GM18507 (cell line): ENCODE results near the gene MMADHC.
"Not testable (repeated sequence)": the region's sequence is repeated elsewhere in the genome, so short reads cannot be mapped to it uniquely, and the experiment has no call there.

ENCODE experiments used
- DNase-seq: peaks from one replicate; pipeline ENCODE4 v3.0.0; 2011; ENCODE audit warnings: low read depth; ENCODE audit not compliant: insufficient read length; ENCODE audit errors: extremely low spot score
- FAIRE-seq: peaks from 2 replicates; lab custom pipeline; 2011; peaks lifted over from hg19 to GRCh38; lab: Jason Lieb, UNC

The MMADHC gene

DNA sequence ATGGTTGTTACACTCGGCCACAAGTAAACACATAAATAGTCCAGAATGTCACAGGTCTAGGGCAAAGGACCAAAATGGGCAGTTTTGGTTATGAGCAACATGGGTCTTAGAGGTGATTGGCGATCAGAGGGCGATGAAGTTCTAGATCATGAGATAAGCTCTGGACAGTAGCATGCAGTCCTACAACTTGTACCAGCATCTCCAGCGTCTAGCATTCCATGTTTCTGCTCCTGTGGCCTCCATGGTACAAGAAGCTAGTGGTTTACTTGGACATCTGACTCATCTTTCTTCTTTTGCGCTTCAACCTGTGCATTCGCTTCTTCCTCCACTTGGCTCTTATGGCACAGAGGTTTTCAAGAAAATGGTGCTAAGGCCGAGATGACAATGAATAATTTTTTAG is 8.9 kb upstream of the MMADHC start:
- DNase-seq: no peak
- no peak for FAIRE-seq

DNA sequence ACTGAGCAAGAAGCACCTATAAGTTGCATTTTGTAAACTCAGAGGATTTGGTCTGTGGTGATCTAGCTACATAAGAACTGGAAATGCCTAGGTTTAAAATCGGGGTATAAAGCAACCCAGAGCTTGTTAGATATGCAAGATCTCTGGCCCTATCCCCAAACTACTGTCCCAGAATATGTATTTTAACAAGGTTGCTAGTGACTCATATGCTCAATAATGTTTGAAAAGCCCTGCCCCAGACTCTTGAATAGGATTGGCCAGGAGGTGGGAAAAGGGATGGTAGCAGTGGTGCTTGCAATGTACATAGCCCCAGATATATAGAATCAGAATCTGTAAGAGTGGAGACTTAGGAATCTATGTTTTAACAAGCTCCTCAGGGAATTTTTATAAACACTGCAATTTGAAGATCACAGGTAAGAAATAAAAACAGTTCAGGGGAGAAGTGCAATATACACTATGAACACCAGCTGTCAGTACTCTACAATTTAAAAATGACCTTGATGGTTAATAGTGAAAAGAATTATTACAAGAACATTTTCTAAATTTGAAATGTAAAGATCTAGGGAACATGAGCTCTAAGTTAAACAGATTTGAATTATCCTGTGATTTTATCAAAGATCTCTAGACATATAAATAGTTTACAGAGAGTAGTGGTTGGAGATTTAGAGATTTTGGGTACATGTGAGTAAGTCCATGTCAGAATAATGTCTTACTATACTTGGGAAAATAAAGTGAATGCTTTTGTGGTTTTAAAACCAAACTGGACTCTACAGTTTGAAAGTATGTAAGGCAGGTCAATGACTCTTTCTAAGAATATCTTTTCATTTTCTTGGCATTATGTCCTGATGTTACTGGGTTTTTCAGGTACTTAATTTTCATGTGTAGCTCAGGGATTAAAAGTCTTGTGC is 7.7 kb upstream of the MMADHC start:
- FAIRE-seq (no peak), DNase-seq (no peak)

DNA sequence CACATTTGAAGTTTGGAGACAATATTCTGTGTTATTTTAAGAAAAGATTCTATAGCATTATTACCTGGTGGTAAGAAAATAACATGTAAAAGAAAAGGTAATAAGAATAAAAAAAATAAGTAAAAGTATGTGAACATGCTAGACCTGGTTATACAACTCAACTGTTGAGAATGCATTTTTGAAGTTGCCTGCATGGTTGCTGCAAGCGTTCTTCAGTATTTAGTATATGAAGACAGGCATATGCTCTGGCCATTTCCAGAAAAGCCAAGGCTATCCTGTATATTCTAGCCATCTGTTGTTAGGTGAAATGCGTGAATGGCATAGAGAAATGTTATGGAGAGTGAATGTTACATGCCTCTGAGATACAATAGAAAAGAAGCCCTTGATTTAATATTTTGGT is 6.8 kb upstream of the MMADHC start:
- FAIRE-seq (no peak), DNase-seq (no peak)

DNA sequence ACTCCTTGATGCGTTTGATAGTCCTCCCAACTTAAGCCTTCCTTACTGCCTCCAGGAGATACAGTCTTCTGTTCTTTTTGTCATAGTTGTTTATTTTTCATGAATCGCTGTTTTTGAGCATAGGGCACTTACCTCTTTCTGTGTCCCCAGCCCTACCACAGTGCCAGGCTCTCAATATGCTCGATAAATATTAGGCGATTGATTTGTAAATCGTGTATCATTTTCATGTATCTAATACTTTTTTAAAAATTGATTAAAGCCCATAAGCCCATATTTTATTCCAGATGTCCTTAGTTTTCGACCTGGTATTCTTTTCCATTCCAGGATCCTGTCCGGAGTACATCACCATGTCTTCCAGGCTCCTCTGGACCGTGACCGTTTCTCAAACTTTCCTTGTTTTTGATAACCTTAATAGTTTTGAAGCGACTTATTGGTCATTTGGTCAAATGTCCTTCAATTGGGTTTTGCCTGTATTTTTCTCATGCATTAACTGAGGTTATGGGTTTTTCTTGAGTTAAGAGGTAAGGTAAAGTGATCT is 444 bp upstream of the MMADHC start:
- FAIRE-seq (no peak), DNase-seq (no peak)

DNA sequence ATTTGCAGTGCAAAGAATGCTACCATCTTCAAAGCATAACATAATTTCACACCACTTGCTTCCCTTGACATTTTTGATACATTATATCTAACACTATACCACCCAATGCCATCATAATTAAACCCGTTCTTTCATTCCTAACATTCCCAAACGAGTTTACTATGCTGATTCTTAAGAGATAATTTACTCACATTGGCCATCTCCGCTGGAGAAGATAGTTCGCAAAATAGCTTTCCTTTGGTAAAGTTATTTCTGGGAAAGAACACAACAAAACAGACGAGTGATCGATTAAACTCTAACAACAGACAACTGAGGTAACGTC is 716 bp downstream of the MMADHC start:
- FAIRE-seq (no peak), DNase-seq (no peak)

DNA sequence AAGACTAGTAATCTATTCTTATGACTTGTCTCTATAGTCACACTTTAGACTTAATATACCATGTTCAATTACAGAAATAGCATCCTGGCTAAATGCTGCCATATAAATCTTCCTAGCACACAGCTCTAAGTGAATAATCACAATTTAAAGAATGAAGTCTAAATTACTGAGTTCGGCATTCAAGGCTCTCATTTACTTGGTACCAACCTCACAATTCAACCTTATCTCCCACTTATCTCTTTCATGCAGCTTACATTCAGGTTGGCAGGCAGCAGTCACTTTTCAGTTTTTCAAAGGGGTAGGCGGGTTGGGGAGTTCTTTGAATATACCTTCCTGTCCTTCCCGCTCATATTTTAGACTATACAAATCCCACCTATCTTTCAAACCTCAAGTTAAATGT is 1.5 kb downstream of the MMADHC start:
- no peak for DNase-seq
- FAIRE-seq: no peak

DNA sequence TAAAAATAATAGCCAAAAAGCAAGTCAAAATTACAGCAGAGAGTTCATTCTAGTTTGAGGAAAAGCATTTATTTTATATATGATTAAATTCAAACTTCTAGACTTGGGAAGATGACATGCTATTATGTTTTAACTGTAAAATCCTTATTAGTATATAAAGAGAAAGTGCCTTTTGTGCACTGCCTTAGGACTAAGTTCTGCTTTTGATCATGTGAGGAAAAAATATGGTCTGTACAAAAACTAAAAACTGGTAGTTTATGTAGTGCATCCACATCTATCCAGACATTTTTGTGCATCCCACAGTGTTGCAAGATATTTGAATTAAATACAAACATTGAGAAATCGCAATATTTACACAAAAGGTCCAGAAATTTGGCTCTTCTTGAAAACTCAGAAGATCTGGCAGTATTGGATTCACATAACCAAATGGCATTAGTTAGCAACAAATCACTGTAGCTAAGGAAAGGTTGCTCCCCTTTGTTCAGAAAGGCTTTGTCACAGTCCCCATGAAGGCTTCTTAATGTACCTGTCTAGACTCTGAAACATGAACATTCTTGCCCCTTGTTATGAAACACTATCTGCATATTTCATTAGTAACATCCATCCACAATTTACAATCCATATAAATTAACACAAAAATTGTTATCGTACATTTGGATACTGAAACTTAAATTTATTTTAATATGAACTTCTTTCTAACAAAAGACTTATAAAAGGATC is 2.2 kb downstream of the MMADHC start:
- no peak for DNase-seq

DNA sequence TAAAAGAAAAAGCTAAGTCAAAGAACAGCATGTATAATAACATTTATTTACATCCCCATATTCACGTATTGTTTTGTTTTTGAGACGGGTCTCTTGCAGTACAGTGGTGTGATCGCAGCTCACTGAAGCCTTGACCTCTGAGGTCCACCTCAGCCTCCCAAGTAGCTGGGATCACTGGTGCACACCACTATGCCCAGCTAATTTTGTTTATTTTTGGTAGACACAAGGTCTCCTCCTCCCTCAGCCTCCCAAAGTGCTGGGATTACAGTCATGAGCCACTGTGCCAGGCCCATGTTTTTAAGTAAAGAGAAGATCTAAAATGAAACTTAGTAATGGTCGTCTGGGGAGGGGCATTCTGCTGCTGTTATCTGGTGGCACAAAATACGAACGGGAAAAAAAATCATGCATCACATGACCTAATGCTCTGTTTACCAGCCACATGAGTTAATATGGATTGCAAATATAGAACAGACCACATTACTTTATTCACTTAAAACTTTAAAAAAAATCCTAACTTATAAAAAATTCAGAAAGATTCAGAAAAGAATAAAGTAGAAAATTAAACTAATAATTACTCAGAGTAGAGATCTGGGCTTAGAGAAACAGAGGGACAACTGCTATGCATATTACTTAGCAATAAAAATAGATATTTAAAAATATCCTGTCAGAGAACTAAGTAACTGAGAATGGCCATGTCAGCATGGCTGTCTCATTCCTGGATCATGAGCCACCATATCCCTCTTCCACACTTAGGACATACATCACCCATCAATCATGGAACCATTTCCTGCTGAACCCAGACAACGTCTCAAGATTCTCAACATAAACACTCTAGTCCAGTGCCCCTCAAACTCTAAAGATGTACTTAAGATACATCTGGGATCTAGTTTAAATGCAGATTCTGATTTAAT is 7.3 kb downstream of the MMADHC start:
- FAIRE-seq: peak; percentile 5
- no peak for DNase-seq

More for the DNA sequence above, 2.2 kb downstream of the MMADHC start:
- no peak for FAIRE-seq

DNA sequence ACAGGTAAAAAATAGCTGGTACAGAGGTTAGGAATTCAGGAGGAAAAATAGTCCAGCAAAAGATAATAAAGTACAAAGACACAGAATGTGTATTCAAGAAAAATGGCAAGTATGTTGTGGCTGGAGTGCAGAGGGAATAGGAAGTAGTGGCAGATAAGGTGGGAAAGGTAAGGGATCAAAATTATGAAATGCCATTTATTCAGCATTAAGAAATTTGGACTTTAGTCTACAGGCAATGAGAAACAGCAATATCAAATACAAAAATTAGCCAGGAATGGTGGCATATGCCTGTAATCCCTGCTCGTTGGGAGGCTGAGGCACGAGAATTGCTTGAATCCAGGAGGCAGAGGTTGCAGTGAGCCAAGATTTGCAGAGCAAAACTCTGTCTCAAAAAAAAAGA is 10.3 kb downstream of the MMADHC start:
- FAIRE-seq (no peak), DNase-seq (no peak)

DNA sequence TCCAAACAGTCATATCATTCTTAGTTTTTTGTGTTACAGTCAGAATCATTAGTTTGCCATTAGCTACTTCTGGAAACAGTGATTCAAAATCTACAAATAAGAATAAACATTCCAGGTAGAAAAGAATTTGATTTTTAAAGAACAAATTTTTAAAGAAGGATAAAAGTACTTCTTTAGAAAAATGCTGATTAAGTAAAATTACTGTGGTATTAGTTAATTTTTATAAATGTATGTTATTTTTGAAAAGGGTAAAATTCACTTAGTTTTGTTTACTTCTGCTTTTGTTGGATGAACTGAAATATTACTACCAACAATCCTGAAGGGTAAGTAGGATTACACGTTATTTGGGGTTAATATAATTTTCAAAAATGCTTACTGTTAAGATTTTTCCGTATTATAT is 11.8 kb downstream of the MMADHC start:
- no peak for FAIRE-seq

DNA sequence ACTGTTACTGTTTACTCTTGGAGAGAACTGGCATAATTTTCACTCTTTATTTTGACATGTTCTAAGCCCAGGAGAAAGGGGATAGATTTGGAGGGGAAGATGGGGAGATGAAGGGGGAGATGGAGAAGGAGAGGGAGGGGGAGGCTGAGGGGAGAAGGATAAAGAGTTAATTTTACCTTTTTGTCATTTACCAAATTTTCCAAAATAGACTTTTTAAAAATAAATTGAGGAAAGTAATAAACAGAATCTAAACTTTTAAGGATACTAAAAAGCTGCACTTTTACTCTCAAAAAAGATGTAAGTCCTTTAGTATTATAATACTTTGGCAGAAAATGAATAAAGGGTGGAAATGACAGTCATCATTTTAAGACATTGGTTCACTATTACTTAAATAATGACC is 12.3 kb downstream of the MMADHC start:
- FAIRE-seq (no peak), DNase-seq (no peak)

More for the DNA sequence above, 11.8 kb downstream of the MMADHC start:
- DNase-seq: no peak

DNA sequence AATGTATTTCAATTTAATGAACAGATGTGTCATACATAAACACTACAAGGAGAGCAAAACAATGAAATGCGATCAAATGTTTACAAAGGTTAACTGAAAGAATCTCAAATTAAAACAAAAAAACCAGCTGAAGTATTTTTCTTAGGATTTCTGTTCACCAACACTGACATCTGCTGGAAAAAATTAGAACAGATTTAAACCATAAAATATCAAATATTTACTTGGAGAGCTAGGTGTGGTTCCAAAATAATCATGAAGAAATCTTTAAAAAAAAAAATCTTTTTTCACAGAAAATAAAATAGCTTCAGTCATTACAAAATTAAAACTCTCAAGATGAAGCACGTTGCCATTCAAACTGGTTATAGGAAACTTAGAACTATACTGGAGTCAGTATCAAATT is 13.8 kb downstream of the MMADHC start:
- FAIRE-seq: no peak

DNA sequence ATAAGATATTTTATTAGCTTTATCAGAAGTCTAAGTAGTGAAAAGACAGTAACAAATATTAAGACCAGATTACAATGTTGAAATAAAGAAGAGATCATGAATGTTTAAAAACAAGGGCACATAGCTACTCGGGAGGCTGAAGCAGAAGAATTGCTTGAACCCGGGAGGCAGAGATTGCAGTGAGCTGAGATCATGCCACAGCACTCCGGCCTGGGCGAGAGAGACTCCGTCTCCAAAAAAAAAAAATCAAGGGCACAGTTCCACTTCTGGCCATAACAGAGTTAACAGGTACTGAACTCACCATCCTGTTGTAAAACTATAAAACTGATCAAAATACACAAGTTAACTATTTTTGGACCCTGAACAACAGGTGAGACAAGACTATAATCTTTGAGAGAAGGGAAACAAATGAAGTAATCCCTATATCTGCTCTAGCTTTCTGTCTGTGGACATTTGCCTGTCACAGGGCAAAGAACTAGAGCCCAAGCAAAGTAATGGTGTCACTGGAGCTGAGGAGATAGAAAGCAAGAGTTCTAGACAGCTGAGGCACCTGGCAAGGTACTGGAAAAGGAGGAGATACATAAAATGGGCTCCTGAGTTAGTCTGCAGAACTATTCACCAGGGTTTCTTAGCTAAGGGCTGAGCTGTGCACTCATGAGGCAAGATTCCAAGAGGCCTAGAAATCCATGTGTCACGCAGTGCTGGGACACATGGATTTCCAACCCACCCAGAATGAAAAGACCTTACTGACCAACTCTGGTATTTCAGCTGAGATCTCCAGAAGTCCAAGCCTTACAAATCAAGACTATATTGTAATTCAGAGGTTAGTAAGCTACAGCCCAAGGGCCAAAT is 15.2 kb downstream of the MMADHC start:
- DNase-seq (no peak), FAIRE-seq (no peak)

More for the DNA sequence above, 13.8 kb downstream of the MMADHC start:
- DNase-seq: no peak

DNA sequence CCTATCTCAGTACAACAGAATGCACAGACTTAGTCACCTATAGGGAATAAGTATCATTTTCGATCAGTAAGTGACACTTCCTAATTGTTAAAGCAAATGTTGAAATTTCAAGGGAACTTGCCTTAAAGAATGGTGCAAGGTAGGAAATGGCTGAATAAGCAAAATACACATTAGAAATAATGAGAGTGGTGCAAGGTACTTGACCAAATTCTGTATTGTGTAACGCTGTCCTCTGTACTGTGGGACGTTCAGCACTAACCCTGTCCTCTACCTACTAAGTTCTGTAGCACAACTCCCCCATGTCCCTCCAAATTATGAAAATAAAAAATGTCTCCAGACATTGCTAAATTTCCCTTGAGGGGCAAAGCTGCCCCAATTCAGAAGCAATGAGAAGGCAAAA is 19.4 kb downstream of the MMADHC start:
- FAIRE-seq (peak; percentile 24), DNase-seq (no peak)

DNA sequence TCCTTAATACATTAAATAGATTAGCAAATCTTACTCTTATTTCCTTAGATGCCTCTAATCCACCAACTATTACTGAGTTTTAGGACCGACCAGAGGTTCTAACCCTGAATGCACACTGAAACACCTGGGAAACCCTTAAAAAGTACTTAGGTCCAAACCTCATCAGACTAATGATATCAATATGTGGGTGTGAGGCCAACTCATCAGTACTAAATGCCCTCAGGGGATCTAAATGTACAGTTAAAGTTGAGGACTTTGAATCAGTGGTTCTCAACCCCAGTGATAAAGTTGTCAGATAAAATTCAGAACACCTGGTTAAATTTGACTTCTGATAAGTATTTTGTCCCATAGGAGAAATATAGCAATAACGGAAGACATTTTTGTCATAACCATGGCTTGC is 20.9 kb downstream of the MMADHC start:
- no peak for FAIRE-seq
- DNase-seq: no peak

DNA sequence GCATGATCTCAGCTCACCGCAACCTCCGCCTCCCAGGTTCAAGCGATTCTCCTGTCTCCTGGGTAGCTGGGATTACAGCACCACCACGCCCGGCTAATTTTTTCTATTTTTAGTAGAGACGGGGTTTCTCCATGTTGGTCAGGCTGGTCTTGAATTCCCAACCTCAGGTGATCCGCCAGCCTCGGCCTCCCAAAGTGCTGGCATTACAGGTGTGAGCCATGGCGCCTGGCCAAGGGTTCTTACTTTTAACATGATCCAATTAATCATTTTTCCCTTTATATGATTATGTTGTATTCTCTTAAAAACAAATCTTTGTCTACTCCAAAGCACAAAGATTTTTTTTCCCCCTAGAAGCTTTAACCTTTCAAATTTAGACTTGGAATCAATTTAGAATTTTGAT is 21.9 kb downstream of the MMADHC start:
- not testable (repeated sequence) for DNase-seq, FAIRE-seq

DNA sequence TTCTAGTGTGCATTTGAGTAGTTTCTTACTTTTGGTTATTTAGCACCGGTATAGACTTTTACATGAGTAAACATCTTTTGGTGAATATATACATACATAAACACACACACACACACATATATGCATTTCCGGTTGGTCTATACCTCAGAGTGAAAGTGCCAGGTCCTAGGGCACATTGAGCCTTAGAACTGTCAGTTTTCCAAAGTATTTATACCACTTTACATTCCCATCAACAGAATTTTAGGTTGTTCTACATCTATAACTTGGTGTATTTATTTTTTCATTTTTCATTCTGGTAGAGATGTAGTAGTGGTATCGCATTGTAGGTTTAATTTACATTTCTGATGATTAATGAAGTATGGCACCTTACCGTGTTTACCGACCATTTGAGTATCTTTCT is 22.6 kb downstream of the MMADHC start:
- DNase-seq (no peak), FAIRE-seq (no peak)

DNA sequence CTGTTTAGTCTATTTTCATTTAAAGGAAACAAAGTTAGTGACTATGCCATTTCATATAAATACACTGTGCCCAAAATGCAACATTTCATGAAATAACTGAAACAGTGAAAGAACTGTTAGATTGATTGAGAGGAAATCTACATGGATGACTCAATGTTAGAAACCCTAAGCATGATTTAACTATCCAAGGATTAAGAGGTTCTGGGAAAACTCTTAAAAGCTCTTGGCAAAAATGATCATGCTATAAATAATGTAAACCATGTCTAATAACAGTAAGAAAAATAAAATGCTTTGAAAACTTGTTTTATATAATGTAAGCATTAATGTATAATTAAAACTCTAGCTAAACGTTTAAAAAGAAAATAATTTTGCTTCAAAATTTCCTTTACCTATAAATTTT is 23.5 kb downstream of the MMADHC start:
- no peak for FAIRE-seq
- no peak for DNase-seq

DNA sequence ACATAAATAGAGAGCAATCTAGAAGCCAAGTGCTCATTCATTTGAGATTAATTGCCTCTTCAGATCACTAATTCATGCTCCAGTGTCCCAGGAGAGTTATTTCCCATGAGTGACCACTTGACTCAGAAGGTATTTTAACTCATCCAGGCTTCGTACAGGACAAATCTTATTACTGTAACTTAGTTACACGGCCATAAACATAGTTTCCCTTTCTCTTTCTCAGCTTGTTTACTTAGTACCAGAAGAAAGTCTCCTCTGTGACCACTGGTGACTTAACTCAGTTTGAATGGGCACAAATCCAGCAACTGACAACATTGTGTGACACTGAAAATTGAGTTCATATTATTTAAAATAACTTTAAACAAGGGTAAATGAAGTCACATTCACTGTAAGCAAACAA is 25.3 kb downstream of the MMADHC start:
- FAIRE-seq (peak; percentile 45), DNase-seq (no peak)
